MM.1S (cell line): ENCODE data around the gene C16orf54.

ENCODE experiments used
- EZH2 ChIP-seq: fragments of 300-600 bp; sonication (generic); optimal IDR thresholded peaks from 2 replicates; pipeline ENCODE3; 2017; ENCODE audit warnings: low read depth, mild to moderate bottlenecking, antibody characterized with exemption, low read length, mixed read lengths
- EZH2phosphoT487 ChIP-seq: fragments of 300-600 bp; sonication (generic); IDR thresholded peaks from 2 replicates; pipeline ENCODE4 v1.6.1; 2018; ENCODE audit warnings: antibody characterized with exemption, low read length
- TF ChIP-seq, protein P1 (sequence below): fragments of 300-600 bp; sonication (generic); IDR thresholded peaks from 2 replicates; pipeline ENCODE4 v1.5.1; 2016; ENCODE audit warnings: antibody characterized with exemption, low read length, mixed read lengths

DNA sequence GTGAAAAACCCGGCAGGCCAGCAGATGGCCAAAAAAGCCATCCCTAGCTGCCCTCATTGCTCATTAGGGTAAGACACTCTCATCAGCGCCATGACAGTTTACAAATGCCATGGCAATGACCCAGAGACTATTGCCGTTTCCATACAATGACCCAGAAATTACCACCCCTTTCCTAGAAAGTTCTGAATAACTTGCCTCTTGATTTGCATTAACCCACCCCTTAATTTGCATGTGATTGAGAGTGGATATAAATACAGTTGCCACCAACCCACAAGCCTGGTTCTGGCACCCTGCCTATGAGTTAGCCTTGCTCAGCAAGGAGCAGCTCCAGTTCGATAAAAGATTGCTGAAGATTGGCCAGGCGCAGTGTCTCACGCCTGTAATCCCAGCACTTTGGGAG is 16.1 kb upstream of the C16orf54 start:
- TF ChIP-seq, protein P1, sequence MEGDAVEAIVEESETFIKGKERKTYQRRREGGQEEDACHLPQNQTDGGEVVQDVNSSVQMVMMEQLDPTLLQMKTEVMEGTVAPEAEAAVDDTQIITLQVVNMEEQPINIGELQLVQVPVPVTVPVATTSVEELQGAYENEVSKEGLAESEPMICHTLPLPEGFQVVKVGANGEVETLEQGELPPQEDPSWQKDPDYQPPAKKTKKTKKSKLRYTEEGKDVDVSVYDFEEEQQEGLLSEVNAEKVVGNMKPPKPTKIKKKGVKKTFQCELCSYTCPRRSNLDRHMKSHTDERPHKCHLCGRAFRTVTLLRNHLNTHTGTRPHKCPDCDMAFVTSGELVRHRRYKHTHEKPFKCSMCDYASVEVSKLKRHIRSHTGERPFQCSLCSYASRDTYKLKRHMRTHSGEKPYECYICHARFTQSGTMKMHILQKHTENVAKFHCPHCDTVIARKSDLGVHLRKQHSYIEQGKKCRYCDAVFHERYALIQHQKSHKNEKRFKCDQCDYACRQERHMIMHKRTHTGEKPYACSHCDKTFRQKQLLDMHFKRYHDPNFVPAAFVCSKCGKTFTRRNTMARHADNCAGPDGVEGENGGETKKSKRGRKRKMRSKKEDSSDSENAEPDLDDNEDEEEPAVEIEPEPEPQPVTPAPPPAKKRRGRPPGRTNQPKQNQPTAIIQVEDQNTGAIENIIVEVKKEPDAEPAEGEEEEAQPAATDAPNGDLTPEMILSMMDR: no peak
- no peak for TF ChIP-seq EZH2phosphoT487
- no peak for TF ChIP-seq EZH2
